SH-SY5Y (cell line): ENCODE results near the gene TMED7.

Source experiments
- GATA2 ChIP-seq: IDR thresholded peaks from 2 replicates; pipeline ENCODE4 v1.6.1; 2011; ENCODE audit warnings: mild to moderate bottlenecking, low read depth, low read length
- GATA3 ChIP-seq: IDR thresholded peaks from 2 replicates; pipeline ENCODE4 v1.6.1; 2011; ENCODE audit warnings: low read depth, mild to moderate bottlenecking, low read length, moderate library complexity

- TF ChIP-seq GATA3 (no peak), GATA2 (no peak)
Observed at GRCh38 chr5:115588640-115589039, 37.2 kb downstream of the TMED7 start.
